K562 (cell line): Measurements from ENCODE around the gene CTBP2.

Source experiments
- CHD2 ChIP-seq: IDR thresholded peaks from 2 replicates; pipeline ENCODE4 v1.6.1; 2011; ENCODE audit warnings: low read depth, low read length
- CTCF ChIP-seq, 3 experiments: IDR thresholded peaks in 2 of 3; conservative IDR thresholded peaks in 1 of 3; 2 replicates each; pipeline ENCODE4 v1.5.1; 2011 to 2012; ENCODE audit warnings: low read length in 3 of 3, mild to moderate bottlenecking in 3 of 3, control low read depth in 2 of 3, improper control_type of control experiment in 1 of 3, inconsistent platforms in 1 of 3, low read depth in 1 of 3, mixed read lengths in 1 of 3, moderate library complexity in 1 of 3; ENCODE audit not compliant: insufficient read depth in 2 of 3
- ERF ChIP-seq: fragments of 450-650 bp; formaldehyde crosslinking; IDR thresholded peaks from 2 replicates; pipeline ENCODE4 v1.4.0; 2020; ENCODE audit warnings: mild to moderate bottlenecking, mixed read lengths

- TF ChIP-seq CTCF (IDR thresholded peaks at IDR 0.05 in 2 of 3, conservative IDR thresholded peaks at IDR 0.05 in 1 of 3; ENCODE audit: insufficient read depth in 2 of 3, low read depth in 1 of 3, low read length in 3 of 3) (no peak), ERF (CRISPR knock-in tag) (no peak), CHD2 (no peak)
Measured at GRCh38 chr10:125007436-125007835, 152.9 kb downstream of the CTBP2 start.
